SK-MEL-5 (cell line): Measurements from ENCODE around the gene ILK. TPM values are rescaled to one million over a fixed set of nuclear protein-coding genes. Genes with fewer than 3 reads are reported as not detected.
A peak's percentile ranks its signal among the peaks of the same experiment; 100 is the strongest.

Experiments
- DNase-seq: peaks from one replicate; pipeline ENCODE4 v3.0.0-alpha.2; 2016; ENCODE audit warnings: low read depth, low spot score
- in situ Hi-C: cut with HindIII; loops from 2 replicates; pipeline ENCODE4 v1.10.0; 2016; ENCODE audit warnings: low sequenced_read_pairs, high pct_unique_total_duplicates, low pct_unique_long_range_greater_than_20kb
- total RNA-seq: library from RNA; depleted of rRNA; stranded (reverse); fragments of >200 nt; shearing (Covaris generic); gene quantifications from 2 replicates; pipeline ENCODE4 v1.2.3, GENCODE V29; 2014

ILK gene
- total RNA-seq, 1 experiment from 2014 or later, result 106 TPM

DNA sequence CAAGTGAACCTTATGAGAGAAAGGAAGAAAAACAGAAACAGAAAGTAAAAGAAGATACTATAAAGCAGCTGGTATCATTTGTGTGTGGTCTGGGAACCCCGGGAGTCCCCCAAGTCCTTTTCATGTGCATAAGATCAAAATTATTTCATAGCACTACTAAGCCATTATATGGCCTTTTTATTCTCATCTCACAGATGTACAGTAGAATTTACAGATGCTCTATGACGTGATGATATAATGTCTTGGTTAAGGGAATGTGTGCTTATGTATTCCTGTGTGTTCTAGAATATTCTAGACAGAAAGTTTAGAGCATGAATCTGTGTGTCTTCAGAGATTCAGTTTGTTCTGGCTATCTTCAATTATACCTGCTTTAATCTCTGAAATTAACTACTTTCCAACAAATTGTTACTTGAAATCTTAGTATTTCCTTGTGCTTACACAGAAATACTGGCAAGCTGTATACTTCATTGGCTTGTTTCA lies 24.2 kb downstream of the ILK start:
- in situ Hi-C loops, result no loop called here
- no peak for DNase-seq

DNA sequence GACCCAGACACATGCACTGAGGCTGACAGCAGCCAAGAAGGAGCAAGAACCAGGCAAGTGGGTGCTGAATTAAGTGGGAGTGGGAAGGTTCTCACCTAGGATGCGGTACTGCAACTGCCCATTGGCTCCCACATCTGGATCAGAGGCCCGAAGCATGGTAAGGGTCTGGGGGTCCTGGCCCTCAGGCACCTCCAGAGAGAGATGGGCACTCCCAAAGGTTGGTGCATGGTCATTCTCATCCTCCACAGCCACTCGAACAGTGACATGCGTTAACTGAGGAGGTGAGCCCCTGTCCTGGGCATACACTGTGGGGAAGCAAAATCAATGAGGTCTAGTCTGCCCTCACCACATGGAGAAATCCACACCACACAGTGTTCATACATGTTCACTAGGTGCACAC lies 25.0 kb downstream of the ILK start:
- in situ Hi-C loops, result no loop called here
- DNase-seq, result no peak

DNA sequence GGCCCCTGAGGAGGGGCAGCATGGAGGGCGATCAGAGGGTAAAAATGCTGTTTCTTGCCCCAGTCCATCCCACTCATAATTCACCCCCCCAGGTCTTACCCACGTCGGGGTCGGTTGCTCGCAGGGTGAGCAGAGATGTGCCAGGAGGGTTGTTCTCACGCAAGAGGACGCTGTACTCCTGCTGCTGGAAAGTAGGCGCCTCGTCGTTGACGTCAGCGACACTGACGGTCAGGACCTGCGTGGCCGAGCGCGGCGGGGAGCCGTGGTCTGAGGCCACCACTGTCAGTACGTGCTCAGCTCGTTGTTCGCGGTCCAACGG lies 26.0 kb downstream of the ILK start:
- DNase-seq, result no peak
- in situ Hi-C loops, result no loop called here

DNA sequence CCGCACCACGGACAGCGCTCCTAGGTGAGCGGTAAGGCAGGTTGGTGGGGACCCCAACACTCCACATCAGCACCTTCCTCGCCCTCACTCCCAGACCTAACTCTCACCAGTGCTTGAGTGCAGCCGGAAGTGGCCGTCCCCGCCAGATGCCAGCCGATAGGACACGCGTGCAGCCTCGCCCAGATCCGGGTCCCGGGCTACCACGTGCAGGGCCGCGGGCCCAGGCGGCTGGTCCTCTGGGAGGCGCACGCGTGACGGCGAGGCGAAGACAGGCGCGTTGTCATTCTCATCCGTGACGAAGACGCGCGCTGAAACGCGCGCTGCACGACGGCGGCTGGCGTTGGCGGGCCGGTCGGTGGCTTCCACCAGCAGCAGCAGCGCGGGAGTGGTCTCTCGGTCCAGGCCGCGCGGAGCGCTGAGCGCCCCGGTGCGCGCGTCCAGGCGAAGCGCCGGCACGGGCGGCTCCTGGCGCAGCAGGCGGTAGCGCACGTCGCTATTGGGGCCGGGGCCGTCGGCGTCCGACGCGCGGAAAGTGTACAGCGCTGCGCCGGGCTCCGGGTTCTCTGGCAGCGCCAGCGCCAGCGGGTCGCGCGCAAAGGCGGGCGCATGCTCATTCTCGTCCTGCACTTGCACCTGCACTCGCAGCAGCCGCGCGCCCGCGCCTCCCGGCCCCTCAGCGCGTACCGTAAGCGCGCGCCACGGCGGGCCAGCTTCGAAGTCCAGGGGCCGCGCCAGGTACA lies 26.5 kb downstream of the ILK start:
- in situ Hi-C loops, result no loop called here
- DNase-seq, result no peak

DNA sequence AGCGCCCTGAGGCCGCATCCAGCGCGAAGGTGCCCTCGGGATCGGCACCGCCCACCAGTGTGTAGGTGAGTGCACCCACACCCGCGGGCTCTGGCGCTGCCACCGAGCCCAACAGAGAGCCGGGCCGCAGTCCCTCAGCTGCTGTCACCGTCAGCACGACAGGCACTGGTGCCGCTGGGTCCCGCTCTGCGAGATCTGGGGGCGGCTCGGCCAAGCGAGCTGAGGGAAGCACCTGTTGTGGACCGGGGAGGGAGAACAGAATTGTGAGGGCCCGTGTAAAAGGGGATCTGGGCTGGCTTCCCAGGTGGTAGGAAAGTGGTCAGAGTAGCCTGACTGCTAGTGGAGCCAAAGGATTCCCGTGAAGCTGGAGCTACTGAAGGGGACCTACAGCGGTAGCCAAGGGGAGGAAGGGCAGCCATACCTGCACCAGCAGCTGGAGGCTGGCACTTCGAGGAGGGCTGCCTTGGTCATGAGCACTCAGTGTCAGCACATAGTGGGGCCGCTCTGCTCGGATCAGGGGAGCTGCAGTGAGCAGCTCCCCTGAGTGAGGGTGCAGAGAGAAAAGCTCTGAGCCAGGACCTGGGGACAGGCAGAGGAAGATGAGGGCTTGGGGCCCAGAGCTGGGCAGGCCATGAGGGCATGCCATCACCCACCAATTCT lies 27.2 kb downstream of the ILK start:
- in situ Hi-C loops, result no loop called here
- DNase-seq, result no peak

DNA sequence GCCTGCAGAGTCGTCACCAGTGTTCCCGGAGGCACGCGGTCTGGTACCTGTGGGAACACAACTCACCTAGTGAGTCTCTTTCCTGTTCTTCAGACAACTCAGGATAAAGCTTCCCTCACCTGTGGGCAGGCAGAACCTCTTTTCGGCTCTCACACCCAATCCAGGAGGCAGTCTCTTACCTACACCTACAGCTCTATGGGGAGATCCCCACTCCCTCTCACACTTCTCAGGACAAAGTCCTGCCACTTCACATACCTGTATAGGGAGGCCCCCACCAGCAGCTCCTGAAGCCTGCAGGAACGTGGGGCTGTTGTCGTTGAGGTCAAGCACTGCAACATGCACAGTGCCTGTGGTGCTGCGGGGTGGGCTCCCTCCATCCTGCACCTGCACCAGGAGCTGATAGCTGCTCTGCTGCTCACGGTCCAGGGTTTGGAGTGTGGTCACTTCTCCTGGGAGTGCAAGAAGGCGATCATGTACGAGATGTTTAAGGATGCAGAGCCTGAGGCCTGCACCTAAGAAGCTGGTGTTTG lies 27.9 kb downstream of the ILK start:
- in situ Hi-C loops, result no loop called here
- no peak for DNase-seq

DNA sequence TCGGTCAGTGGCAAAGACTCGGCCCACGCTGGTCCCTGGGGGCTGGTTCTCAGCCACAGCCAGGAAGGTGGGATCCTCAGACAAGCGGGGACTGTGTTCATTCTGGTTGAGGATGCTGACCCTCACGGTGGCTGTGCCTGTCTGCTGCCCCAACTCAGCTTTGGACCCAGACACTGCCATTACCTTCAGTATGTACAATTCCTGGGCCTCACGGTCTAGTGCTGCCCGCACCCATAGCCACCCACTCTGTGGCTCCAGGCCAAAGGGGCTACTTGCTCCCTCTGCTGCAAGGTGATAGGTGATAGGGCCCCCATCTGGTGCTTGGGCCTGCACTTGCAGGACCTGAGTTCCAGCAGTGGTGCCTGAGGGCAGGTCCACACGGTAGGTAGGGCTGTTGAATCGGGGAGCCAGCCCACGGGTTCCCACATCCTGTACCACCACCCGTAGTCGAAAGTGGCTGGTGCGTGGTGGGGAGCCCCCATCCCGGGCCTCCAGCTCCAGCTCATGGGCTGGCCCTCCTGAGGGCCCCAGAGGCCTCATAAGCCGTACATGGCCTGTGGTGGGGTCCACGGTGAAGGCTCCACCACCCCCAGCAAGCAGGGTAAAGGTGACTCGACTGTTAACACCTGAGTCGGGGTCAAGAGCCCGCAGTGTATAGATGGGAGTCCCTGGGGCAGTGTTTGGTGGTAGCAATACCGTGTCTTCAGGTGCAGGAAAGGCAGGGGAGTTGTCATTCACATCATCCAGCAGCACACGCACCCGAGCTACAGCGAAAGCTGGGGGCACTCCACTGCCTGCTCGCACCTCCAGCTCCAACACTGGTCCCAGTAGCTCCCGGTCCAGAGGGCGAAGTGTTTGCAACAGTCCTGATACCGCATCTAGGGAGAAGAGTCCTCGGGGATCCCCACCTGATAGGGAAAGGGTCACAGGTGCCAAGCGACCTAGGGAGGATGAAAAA lies 28.8 kb downstream of the ILK start:
- in situ Hi-C loops, result no loop called here

DNA sequence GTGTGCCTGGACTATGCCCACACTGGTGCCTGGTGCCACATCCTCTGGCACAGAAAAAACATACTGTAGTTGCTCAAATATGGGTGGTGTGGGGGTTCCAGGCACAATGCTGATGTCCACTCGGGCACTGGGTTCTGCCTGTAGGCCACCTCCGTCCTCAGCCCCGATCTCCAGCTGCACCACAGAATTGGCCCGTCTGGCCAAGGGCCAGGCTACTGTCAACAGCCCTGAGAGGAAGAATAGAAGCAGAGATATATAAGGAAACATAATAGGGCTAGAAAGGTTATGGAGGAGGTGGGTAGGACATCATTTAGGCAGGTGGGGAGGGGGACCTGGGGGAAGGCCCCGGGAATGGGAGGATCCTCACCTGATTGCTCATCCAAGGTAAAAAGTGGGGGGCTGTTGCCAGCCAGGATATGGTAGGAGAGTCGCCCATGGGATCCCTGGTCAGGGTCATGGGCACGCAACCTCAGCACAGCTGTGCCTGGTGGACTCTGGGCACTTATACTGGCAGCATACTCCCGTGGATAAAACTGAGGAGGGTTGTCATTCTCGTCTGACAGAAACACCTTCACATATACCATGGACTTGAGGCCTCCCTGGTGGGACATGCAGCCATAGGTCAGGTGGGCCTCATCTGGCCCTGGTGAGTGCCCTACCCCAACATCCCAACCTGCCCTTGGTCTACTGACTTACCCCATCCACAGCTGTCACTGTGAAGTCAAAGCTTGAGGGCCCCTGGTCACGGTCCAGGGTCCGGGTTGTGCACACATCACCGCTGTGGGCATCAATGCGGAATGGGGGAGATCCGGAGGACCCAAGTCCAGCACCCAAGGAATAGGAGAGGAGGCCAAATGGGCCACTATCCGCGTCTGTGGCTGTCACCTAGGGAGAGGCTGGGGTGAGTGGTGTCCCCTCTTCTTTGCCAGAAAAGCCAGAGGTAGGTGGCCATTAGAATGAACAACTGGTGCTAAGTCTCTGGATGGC lies 30.1 kb downstream of the ILK start:
- no peak for DNase-seq
- in situ Hi-C loops, result no loop called here

More for the DNA sequence above, 28.8 kb downstream of the ILK start:
- no peak for DNase-seq

DNA sequence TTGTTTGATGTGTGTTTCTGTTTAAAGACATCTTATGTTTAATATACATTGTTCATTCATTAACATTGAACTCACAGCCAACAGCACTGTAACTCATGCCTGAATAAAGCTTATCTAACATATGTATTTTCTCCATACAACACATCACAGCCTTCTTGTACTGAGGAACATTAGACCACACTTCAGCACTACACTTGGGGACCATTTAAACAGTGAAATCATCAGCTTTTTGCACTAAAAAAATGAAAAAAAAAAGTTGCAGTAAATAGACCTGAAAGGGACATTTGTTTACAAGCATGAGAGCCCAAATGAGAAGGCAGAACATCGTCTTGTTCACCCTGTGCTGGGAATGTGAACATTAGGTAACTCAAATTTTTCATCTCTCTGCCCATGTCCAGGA lies 31.0 kb downstream of the ILK start:
- no peak for DNase-seq
- in situ Hi-C loops, result no loop called here

DNA sequence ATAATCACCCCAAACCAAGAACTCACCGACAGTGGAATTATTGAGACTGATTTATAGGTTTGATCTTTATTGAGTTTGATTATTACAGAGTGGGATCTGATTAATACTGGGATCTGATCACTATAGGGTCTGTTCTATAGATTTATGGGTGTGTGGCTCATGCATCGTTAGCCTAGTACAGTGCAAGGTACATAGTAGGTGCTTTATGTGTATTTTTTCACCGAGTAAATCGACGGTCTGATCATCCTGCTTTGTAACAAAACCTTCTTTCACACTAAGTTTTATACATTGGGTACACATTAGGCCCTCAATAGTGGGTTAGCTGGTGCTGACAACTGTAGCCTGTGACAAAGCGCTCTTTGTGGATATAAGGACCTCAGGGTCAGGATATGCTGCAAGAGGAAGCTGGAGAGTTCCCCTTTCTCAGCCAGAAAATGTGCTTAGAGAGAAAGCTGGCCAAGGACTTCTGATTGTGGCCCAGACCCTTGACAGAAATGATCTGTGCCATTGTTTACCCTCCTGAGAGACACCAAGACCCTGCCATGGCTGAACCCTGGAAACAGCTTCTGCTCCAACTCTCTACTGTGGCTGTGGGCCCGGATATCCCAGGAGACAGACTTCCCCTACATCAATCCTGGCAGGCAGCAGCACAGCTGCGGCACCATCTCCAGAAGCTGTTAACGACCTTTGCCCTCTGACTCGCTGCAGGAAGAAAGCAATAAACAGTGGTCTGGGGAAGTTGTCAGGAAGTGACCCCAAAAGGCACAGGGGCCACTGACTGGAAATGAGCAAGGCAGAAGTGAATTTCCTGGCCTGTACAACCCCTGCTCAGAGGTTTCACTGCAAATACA lies 31.7 kb downstream of the ILK start:
- in situ Hi-C loops, result no loop called here
- DNase-seq, result peak; percentile 75

DNA sequence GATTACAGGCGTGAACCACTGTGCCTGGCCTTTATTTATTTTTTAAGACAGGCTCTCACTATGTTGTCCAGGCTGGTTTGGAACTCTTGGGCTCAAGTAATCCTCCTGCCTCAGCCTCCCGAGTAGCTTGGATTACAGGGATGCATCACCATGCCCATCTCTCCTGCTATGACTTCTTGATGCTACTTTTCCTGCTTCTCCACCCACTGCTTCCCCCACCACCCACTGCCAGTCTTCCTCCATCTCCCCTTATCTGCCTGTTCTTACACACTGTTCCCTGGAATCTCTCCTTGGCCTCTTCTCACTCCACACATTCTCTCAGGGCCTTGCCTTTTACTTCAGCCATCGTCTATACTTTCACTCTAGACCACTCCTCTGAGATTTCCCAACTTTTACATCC lies 32.9 kb downstream of the ILK start:
- no peak for DNase-seq
- in situ Hi-C loops, result no loop called here

DNA sequence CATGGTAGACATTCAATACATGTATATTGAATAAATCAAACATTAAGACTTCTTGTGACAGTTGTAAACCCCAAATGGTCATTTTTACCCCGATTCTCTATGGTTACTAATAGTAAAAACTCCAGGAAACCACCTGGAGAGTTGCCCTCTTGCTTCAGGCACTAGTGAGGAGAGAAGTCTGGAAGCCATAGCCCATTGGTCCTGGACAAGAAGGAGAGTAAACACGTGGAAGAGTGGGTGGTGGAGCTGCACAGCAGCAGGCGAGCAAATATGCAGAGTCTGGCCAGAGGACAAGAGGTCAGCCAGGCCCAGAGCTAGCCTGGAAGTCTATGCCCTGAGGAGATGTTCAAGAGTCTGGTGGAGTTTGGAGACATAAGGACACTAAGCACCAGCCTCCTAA lies 34.3 kb downstream of the ILK start:
- in situ Hi-C loops, result no loop called here
- DNase-seq, result no peak

DNA sequence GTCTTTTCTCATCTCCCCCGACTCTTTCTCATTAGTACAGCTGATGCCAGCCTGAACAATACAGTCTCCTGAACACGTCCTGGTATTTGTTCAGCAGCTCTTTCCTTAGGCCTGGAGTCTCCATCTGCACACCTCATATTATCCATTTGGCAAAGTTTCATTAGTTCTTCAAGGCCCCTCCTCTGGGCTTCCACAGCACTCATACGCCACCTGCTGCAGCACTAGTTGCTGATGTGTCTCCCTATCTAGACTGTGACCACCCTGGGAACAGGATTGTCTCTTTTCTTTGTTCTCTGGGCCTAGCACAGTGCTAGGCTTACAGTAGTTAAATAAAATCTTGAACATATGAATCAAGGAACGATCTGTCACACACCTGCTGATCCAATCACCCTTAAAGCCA lies 34.9 kb downstream of the ILK start:
- peak; percentile 36 for DNase-seq
- in situ Hi-C loops, result no loop called here

DNA sequence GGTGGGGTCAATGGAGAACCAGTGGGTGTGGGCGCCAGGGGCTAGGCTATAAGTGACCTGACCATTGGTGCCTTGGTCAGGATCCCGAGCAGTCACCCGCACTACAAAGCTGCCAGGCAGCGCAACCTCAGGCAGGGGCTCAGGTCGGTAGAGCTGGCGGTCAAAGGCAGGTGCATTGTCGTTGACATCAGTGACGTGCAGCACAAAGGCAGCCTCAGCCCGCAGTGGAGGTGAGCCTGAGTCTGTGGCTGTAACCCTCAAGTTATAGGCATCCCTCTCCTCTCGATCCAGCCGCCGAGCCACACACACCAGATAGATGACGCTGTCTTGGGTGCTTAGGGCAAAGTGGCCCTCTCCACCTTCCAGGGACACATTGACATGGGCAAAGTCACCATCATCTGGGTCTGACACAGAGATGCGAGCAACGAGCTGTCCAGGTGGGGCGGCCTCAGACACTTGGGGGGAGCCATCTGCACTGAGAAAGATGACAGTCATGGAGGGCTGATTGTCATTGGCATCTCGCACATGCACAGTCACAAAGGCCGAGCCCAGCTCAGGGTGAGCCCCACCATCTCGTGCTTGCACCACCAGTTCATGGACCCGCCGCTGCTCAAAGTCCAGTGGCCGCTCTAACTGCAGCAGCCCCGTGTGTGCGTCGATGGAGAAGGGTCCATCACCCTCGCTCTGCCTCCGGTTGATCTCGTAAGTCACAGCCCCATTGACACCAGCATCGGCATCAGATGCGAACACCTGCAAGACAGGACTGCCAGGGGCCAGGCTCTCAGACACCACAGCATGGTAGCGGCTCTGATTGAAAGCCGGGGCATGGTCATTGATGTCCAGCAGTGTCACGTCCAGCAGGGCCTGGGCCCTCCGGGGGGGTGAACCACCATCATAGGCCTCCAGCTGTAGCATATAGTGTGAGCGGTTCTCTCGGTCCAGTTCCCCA lies 36.7 kb downstream of the ILK start:
- in situ Hi-C loops, result no loop called here
- no peak for DNase-seq

DNA sequence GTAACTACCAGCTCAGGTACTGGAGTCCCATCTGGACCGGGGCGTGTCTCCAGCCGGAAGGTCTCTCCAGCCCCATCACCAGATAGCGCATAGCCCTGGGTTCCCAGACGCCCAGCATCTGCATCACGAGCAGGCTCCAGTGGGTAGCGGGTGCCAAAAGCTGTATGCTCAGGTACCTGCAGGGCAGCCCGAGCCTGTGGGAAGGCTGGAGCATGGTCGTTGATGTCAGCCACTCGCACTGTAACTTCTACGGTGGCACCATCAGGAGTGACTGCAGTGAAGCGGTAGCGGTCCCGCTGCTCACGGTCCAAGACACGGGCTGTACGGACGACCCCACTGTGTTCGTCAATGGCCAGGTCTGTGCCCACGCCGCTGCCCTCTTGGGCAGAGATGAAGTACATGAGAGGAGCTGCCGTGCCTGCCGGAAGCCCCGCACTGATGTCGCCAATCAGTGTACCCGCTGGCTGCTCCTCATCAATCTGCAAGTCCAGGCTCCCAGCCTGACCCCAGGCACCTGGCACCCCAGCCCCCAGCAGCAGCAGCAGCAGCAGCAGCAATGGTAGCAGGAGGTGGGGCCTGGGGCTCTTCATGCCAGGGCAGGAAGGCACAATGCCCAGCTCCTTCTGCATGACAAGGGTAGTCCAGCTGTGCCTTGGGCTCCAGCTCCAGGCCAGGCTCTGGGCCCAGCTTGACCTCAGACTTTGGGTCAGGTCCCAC lies 37.6 kb downstream of the ILK start:
- DNase-seq, result no peak
- in situ Hi-C loops, result no loop called here
